Measurements from ENCODE around the gene SCN7A. TPM values are rescaled to one million over a fixed set of nuclear protein-coding genes. Genes with fewer than 3 reads are reported as not detected.

The SCN7A gene
- polyA plus RNA-seq, 1 experiment, result not detected

GRCh38 chr2:166433457-166433856 lies 60.6 kb downstream of the SCN7A start:
- Histone ChIP-seq H3K36me3 (ENCODE audit: control insufficient read depth, insufficient read depth, low read length) (no peaks in the 10 kb centered on the region), H3K4me3 (ENCODE audit: low read depth, low read length) (no peak overlapping the region), H3K27me3 (ENCODE audit: control insufficient read depth, insufficient read depth, low read length) (no peaks in the 10 kb centered on the region)
- POLR2A ChIA-PET, result no interaction called here
- CTCF ChIA-PET, result no interaction called here
- no peak for DNase-seq (ENCODE audit: low read depth)
- TF ChIP-seq, protein P1, sequence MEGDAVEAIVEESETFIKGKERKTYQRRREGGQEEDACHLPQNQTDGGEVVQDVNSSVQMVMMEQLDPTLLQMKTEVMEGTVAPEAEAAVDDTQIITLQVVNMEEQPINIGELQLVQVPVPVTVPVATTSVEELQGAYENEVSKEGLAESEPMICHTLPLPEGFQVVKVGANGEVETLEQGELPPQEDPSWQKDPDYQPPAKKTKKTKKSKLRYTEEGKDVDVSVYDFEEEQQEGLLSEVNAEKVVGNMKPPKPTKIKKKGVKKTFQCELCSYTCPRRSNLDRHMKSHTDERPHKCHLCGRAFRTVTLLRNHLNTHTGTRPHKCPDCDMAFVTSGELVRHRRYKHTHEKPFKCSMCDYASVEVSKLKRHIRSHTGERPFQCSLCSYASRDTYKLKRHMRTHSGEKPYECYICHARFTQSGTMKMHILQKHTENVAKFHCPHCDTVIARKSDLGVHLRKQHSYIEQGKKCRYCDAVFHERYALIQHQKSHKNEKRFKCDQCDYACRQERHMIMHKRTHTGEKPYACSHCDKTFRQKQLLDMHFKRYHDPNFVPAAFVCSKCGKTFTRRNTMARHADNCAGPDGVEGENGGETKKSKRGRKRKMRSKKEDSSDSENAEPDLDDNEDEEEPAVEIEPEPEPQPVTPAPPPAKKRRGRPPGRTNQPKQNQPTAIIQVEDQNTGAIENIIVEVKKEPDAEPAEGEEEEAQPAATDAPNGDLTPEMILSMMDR (IDR thresholded peaks at IDR 0.05; ENCODE audit: insufficient read depth, low read depth, low read length), result no peak

GRCh38 chr2:166432331-166432730 lies 61.7 kb downstream of the SCN7A start:
- Histone ChIP-seq H3K4me3 (ENCODE audit: low read depth, low read length) (no peak overlapping the region), H3K36me3 (ENCODE audit: control insufficient read depth, insufficient read depth, low read length) (no peaks in the 10 kb centered on the region), H3K27me3 (ENCODE audit: control insufficient read depth, insufficient read depth, low read length) (no peaks in the 10 kb centered on the region)
- ChIA-PET CTCF (interaction anchor here (0.6 to 1.2 kb wide), 3 partner anchors 11 to 245 kb away, joined by 3 to 4 read pairs (median 3); no protein-coding TSS in a partner anchor), POLR2A (no interaction called here)
- DNase-seq (ENCODE audit: low read depth), result no peak
- TF ChIP-seq, protein P1 (IDR thresholded peaks at IDR 0.05; ENCODE audit: insufficient read depth, low read depth, low read length), result no peak

DNA sequence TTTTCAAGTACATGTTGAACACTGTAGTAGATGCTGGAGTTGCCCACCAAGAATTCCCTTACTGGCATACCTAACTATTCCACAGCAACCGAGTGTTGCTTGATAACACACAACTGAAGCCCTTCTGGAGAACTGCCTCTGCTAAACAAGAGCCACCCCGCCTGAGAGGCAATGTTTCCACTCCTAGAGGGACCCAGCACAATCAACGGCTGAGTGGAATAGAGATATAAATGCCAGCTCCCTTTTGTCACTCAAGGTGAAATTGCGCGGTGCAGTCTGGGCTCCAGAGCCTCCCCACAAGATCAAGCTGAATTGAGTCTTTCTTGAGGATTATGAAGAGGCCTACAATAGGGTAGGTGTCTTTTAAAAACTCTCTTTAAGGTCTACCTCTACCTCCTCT lies 69.2 kb downstream of the SCN7A start:
- TF ChIP-seq, protein P1 (IDR thresholded peaks at IDR 0.05; ENCODE audit: insufficient read depth, low read depth, low read length), result no peak
- ChIA-PET CTCF (interaction anchor here (1.3 kb wide), 1 partner anchor 244 kb away, joined by 3 read pairs; no protein-coding TSS in a partner anchor), POLR2A (no interaction called here)
- Histone ChIP-seq H3K27me3 (ENCODE audit: control insufficient read depth, insufficient read depth, low read length) (no peaks in the 10 kb centered on the region), H3K4me3 (ENCODE audit: low read depth, low read length) (no peak overlapping the region), H3K36me3 (ENCODE audit: control insufficient read depth, insufficient read depth, low read length) (no peaks in the 10 kb centered on the region)
- DNase-seq (ENCODE audit: low read depth), result no peak

DNA sequence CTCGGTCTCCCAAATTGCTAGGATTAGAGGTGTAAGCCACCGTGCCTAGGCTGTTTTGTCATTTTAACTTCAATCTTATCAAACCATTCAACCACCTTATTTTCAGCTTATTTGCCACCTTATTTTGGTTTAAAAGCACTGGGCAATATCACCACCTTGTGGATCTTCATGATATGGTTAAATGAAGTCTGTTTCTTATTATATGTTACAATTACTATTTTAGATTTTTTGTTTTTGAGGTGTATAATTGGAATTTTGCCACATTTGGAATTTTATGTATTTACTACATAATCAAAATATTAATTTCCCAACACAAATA lies 74.5 kb downstream of the SCN7A start:
- DNase-seq (ENCODE audit: low read depth), result no peak
- no peaks in the 10 kb centered on the region for H3K27me3 ChIP-seq (ENCODE audit: control insufficient read depth, insufficient read depth, low read length)
- ChIA-PET POLR2A (no interaction called here), CTCF (interaction anchor here (0.6 to 1.2 kb wide), 6 partner anchors 13 to 357 kb away, joined by 3 to 15 read pairs (median 4); no protein-coding TSS in a partner anchor)
- H3K36me3 ChIP-seq (ENCODE audit: control insufficient read depth, insufficient read depth, low read length), result no peaks in the 10 kb centered on the region
- no peak overlapping the region for H3K4me3 ChIP-seq (ENCODE audit: low read depth, low read length)
- TF ChIP-seq, protein P1 (IDR thresholded peaks at IDR 0.05; ENCODE audit: insufficient read depth, low read depth, low read length), result peak; percentile 51

DNA sequence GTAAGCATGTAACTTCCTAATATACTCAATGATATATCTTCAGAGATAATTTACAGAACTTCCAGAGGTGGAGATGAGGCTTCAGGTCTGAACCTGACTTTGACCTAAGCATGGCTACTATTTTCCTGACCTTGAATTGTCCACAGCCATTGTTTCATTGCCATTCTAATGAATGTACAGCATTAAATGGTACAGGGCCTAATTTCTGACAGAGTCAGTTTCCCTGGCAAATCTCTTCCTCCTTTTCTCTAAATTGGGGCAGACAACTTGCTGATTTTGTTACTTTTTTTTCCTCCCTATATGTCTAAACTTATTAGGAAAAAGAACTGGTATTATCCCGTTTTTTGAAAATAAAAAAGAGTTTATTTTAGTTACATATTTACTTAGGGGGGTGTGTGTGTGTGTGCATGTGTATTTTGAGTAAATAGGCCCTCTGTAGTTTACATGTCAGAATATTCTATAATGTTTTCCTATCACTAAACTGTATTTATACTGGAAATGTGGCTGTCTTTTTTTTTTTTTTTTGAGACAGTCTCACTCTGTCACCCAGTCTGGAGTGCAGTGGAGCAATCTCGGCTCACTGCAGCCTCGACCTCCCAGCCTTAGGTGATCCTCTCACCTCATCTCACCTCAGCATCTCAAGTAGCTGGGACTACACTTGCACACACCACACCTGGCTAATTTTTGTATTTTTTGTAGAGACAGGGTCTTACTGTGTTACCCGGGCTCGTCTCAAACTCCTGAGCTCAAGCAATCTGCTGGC lies 75.0 kb downstream of the SCN7A start:
- H3K36me3 ChIP-seq (ENCODE audit: control insufficient read depth, insufficient read depth, low read length), result no peaks in the 10 kb centered on the region
- CTCF ChIA-PET, result interaction anchor here (0.6 to 1.2 kb wide), 6 partner anchors 13 to 357 kb away, joined by 3 to 15 read pairs (median 4); no protein-coding TSS in a partner anchor
- POLR2A ChIA-PET, result no interaction called here
- no peak overlapping the region for H3K4me3 ChIP-seq (ENCODE audit: low read depth, low read length)
- TF ChIP-seq, protein P1 (IDR thresholded peaks at IDR 0.05; ENCODE audit: insufficient read depth, low read depth, low read length), result no peak
- no peak for DNase-seq (ENCODE audit: low read depth)
- H3K27me3 ChIP-seq (ENCODE audit: control insufficient read depth, insufficient read depth, low read length), result no peaks in the 10 kb centered on the region
